ENCODE data around the gene CACNB4. TPM values are rescaled to one million over a fixed set of nuclear protein-coding genes. Genes with fewer than 3 reads are reported as not detected.

CACNB4 gene
- total RNA-seq, 1 donor from 2014 or later: 5.6 TPM

DNA sequence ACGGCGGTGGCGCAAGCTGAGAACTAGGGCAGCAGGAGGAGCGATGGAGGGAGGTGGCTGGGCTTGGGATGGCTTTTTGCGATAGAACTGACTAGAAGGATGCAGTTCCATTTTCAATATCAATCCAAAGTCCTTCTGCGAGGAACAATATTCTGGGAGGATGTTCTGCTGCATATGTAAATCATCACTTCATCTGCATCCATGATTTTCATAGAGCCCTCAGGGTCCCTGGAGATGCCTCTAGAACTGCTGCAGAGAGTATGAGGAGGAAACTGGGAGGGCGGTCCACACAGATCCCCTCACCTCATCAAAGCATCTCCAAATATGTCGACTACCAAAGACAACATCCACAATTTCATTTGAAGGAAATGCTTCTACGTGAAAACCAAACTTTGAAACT lies 20.8 kb downstream of the CACNB4 start:
- no peak for DNase-seq (ENCODE audit: extremely low spot score, unreplicated experiment)
- H3K4me1 Mint-ChIP-seq (ENCODE audit: unreplicated experiment): no peaks in the 10 kb centered on the region
- TF ChIP-seq, protein P1, sequence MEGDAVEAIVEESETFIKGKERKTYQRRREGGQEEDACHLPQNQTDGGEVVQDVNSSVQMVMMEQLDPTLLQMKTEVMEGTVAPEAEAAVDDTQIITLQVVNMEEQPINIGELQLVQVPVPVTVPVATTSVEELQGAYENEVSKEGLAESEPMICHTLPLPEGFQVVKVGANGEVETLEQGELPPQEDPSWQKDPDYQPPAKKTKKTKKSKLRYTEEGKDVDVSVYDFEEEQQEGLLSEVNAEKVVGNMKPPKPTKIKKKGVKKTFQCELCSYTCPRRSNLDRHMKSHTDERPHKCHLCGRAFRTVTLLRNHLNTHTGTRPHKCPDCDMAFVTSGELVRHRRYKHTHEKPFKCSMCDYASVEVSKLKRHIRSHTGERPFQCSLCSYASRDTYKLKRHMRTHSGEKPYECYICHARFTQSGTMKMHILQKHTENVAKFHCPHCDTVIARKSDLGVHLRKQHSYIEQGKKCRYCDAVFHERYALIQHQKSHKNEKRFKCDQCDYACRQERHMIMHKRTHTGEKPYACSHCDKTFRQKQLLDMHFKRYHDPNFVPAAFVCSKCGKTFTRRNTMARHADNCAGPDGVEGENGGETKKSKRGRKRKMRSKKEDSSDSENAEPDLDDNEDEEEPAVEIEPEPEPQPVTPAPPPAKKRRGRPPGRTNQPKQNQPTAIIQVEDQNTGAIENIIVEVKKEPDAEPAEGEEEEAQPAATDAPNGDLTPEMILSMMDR (conservative IDR thresholded peaks at IDR 0.05): no peak

DNA sequence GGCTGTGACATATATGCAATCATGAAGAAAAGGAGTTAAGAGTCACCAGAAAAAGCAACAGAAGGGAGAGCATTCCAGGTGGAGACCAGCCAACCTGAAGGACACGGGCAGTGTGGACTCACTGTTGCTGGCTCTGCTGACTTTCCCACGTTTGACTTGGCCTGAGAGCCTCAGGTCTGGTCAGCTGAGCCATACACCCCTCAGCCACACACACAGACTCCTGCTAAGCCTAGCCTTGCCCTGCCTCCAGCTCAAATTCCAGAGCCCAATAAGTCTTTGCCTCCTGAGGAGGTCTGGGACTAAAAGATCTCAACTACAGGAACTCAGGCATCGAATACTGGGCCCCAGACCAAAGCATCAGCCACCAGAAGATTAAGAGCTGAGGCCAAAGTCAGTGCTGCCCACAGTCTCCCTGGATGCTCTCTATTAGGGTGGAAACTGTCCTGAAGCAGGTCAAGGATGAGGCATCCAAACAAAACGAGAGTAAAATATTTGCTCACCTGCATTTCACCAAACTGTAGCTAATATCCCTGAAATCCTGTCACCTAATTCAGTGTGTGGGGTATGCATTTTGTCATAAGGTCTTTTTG lies 23.3 kb downstream of the CACNB4 start:
- no peaks in the 10 kb centered on the region for H3K36me3 Mint-ChIP-seq
- H3K27ac Mint-ChIP-seq: no peak overlapping the region

More for the DNA sequence above, 20.8 kb downstream of the CACNB4 start:
- H3K36me3 Mint-ChIP-seq: no peaks in the 10 kb centered on the region
- H3K27me3 Mint-ChIP-seq: no peaks in the 10 kb centered on the region
- no peaks in the 10 kb centered on the region for H3K9me3 Mint-ChIP-seq
- no peak overlapping the region for H3K27ac Mint-ChIP-seq
- H3K4me3 Mint-ChIP-seq: no peak overlapping the region

DNA sequence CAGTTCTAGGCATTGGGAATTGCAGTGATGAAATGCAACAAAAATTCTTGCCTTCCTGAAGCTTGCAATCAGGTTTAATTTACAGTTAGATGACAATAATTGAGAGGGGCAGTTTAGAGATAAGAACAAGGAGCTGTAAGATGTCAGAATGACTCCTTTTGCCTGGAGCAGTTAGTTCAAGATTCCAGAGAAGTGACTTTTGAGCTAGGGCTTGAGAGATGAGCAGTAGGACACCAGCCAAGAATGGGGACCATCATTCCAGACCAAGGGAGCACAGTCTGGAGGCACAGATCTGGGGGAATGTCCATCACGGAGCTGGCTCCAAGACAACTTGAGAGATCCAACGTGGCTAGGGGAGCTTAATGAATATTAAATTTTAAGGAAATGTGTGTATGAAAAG lies 26.8 kb downstream of the CACNB4 start:
- Mint-ChIP-seq H3K9me3 (no peaks in the 10 kb centered on the region), H3K4me1 (ENCODE audit: unreplicated experiment) (no peaks in the 10 kb centered on the region), H3K27ac (no peak overlapping the region), H3K4me3 (no peak overlapping the region), H3K36me3 (no peaks in the 10 kb centered on the region), H3K27me3 (no peaks in the 10 kb centered on the region)
- TF ChIP-seq, protein P1 (conservative IDR thresholded peaks at IDR 0.05): no peak
- no peak for DNase-seq (ENCODE audit: extremely low spot score, unreplicated experiment)

More for the DNA sequence above, 23.3 kb downstream of the CACNB4 start:
- no peaks in the 10 kb centered on the region for H3K4me1 Mint-ChIP-seq (ENCODE audit: unreplicated experiment)
- H3K27me3 Mint-ChIP-seq: no peaks in the 10 kb centered on the region
- TF ChIP-seq, protein P1 (conservative IDR thresholded peaks at IDR 0.05): no peak
- no peaks in the 10 kb centered on the region for H3K9me3 Mint-ChIP-seq
- DNase-seq (ENCODE audit: extremely low spot score, unreplicated experiment): no peak
- H3K4me3 Mint-ChIP-seq: no peak overlapping the region

DNA sequence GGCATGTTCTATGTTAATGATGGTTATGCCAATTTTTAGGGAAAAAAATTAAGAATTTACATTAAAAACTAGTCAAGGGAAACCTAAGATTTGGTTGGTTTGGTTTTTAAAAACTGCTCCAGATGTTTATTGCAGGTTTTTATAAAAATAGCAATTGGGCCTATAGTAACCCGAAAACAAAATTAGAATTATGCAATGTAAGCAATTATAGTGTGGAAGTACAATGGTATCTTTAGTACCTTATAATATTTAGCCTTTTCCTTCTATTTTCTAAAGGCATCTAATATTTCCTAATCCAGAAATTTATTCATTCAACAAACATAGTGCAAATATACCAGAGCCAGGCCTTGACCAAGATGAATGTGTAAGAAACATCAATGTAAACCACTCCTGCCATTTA lies 27.3 kb downstream of the CACNB4 start:
- Mint-ChIP-seq H3K9me3 (no peaks in the 10 kb centered on the region), H3K36me3 (no peaks in the 10 kb centered on the region), H3K27me3 (no peaks in the 10 kb centered on the region), H3K27ac (no peak overlapping the region), H3K4me1 (ENCODE audit: unreplicated experiment) (no peaks in the 10 kb centered on the region), H3K4me3 (no peak overlapping the region)
- TF ChIP-seq, protein P1 (conservative IDR thresholded peaks at IDR 0.05): no peak
- DNase-seq (ENCODE audit: extremely low spot score, unreplicated experiment): no peak

DNA sequence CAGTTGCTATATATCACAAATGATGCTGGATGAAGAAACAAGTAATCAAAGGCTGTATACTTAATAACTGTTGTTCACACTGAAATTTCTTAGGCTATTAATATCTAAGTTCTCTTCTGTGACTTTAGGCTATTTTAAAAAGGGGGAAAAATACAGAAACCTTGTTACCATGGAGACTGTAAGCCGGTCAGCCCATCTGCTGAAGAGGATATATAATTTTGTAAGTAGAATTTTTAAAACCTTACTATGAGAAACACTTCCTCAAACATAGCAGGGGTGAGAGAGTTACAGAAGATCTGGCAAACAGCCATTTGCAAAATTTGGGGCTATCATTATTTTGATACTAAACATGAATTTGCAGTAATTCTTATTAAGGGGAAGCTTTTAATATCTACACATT lies 27.8 kb downstream of the CACNB4 start:
- H3K27me3 Mint-ChIP-seq: no peaks in the 10 kb centered on the region
- H3K36me3 Mint-ChIP-seq: no peaks in the 10 kb centered on the region
- TF ChIP-seq, protein P1 (conservative IDR thresholded peaks at IDR 0.05): no peak
- H3K4me1 Mint-ChIP-seq (ENCODE audit: unreplicated experiment): no peaks in the 10 kb centered on the region
- H3K9me3 Mint-ChIP-seq: no peaks in the 10 kb centered on the region
- no peak overlapping the region for H3K27ac Mint-ChIP-seq
- no peak for DNase-seq (ENCODE audit: extremely low spot score, unreplicated experiment)
- H3K4me3 Mint-ChIP-seq: no peak overlapping the region

DNA sequence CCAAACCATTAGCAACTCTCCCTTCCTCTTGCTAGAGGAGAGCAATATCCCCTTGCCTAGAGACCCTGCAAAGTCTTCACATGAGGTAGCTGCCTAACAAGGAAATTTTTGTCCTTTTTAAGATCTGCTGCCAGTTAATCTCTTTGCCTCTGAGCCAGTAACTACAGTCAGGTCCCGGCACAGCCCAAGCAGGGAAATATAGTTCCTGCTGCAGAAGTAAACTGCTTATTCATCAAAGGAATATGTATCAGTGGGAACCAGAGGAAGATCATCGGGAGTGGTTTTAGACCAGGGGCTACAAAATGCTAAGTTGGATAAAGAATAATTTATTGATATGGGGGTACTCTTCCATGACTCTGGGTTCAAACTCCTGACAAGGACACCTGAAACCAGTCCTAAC lies 30.6 kb downstream of the CACNB4 start:
- TF ChIP-seq, protein P1 (conservative IDR thresholded peaks at IDR 0.05): no peak
- H3K4me3 Mint-ChIP-seq: no peak overlapping the region
- H3K4me1 Mint-ChIP-seq (ENCODE audit: unreplicated experiment): no peaks in the 10 kb centered on the region
- DNase-seq (ENCODE audit: extremely low spot score, unreplicated experiment): no peak
- no peak overlapping the region for H3K27ac Mint-ChIP-seq
- no peaks in the 10 kb centered on the region for H3K36me3 Mint-ChIP-seq
- H3K27me3 Mint-ChIP-seq: no peaks in the 10 kb centered on the region
- no peaks in the 10 kb centered on the region for H3K9me3 Mint-ChIP-seq

All from type B pancreatic cell (in vitro differentiated cells).